A549 (cell line): ENCODE results near the gene RASGRP2.

Experiments
- BHLHE40 ChIP-seq: IDR thresholded peaks from 2 replicates; pipeline ENCODE4 v1.6.1; 2012; ENCODE audit warnings: low read depth, low read length, inconsistent platforms
- CEBPB ChIP-seq, 2 experiments: fragments of >200 bp in 1 of 2; sonication (Bioruptor Twin) in 1 of 2; formaldehyde crosslinking in 1 of 2; IDR thresholded peaks; 2 replicates each; pipeline ENCODE4 v1.6.1; 2012 to 2016
- ESRRA ChIP-seq: fragments of 150-350 bp; IDR thresholded peaks from 2 replicates; pipeline ENCODE4 v1.6.1; 2014; ENCODE audit warnings: mild to moderate bottlenecking, low read length, borderline replicate concordance
- HES2 ChIP-seq: fragments of >200 bp; sonication (Bioruptor Twin); formaldehyde crosslinking; IDR thresholded peaks from 2 replicates; pipeline ENCODE4 v1.6.1; 2016
- KDM1A ChIP-seq: fragments of 200-600 bp; sonication (generic); IDR thresholded peaks from 2 replicates; pipeline ENCODE4 v1.6.1; 2016; ENCODE audit warnings: low read depth, mild to moderate bottlenecking
- POLR2A ChIP-seq: IDR thresholded peaks from 2 replicates; pipeline ENCODE4 v1.6.1; 2012; ENCODE audit warnings: mild to moderate bottlenecking, low read length
- SREBF2 ChIP-seq: fragments of 450-650 bp; IDR thresholded peaks from 2 replicates; pipeline ENCODE4 v1.6.1; 2014; ENCODE audit warnings: mild to moderate bottlenecking, moderate library complexity
- TF ChIP-seq, protein P1 (sequence below): fragments of >200 bp; sonication (Bioruptor Twin); formaldehyde crosslinking; IDR thresholded peaks from 3 replicates; pipeline ENCODE4 v1.5.1; 2016

GRCh38 chr11:64744544-64745188 is 724 bp upstream of the RASGRP2 start:
- TF ChIP-seq POLR2A (no peak), ESRRA (no peak), SREBF2 (no peak), BHLHE40 (no peak), HES2 (no peak), KDM1A (no peak), CEBPB (IDR thresholded peaks at IDR 0.05) (no peak)
- TF ChIP-seq, protein P1, sequence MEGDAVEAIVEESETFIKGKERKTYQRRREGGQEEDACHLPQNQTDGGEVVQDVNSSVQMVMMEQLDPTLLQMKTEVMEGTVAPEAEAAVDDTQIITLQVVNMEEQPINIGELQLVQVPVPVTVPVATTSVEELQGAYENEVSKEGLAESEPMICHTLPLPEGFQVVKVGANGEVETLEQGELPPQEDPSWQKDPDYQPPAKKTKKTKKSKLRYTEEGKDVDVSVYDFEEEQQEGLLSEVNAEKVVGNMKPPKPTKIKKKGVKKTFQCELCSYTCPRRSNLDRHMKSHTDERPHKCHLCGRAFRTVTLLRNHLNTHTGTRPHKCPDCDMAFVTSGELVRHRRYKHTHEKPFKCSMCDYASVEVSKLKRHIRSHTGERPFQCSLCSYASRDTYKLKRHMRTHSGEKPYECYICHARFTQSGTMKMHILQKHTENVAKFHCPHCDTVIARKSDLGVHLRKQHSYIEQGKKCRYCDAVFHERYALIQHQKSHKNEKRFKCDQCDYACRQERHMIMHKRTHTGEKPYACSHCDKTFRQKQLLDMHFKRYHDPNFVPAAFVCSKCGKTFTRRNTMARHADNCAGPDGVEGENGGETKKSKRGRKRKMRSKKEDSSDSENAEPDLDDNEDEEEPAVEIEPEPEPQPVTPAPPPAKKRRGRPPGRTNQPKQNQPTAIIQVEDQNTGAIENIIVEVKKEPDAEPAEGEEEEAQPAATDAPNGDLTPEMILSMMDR: no peak
